Ovary (tissue), 9 donors: ENCODE data around the gene ANP32B. TPM values are rescaled to one million over a fixed set of nuclear protein-coding genes. Genes with fewer than 3 reads are reported as not detected.

Experiments
- DNase-seq, 5 donors: peaks; one replicate each; pipeline ENCODE4 v3.0.0-alpha.2; 2019 to 2020
- H3K27ac ChIP-seq, 2 donors: fragments of 200-600 bp; one replicate each; pipeline versions ENCODE4 v1.5.1 to v1.8.0; 2019 to 2022
- H3K27me3 ChIP-seq: fragments of 200-600 bp; one replicate; pipeline ENCODE4 v1.8.0; 2022
- H3K36me3 ChIP-seq: fragments of 200-600 bp; sonication (generic); one replicate; pipeline ENCODE4 v1.5.1; 2019
- H3K4me1 ChIP-seq: one replicate; pipeline ENCODE4 v1.8.1; 2013; ENCODE audit warnings: mild to moderate bottlenecking, moderate library complexity; ENCODE audit not compliant: insufficient read depth
- H3K4me3 ChIP-seq: fragments of 200-600 bp; sonication (generic); one replicate; pipeline ENCODE4 v1.5.1; 2017
- H3K9me3 ChIP-seq, 2 donors: fragments of 200-600 bp in 1 of 2; sonication (generic) in 1 of 2; one replicate each; pipeline versions ENCODE4 v1.5.1 to v1.8.1; 2013 to 2019; ENCODE audit warnings: mild to moderate bottlenecking in 1 of 2, moderate library complexity in 1 of 2
- EP300 ChIP-seq: sonication (generic); formaldehyde crosslinking; IDR thresholded peaks from one replicate; pipeline ENCODE4 v1.6.1; 2017; ENCODE audit warnings: antibody characterized with exemption
- POLR2A ChIP-seq: fragments of 450-650 bp; IDR thresholded peaks from one replicate; pipeline ENCODE4 v1.6.1; 2017; ENCODE audit warnings: antibody characterized with exemption, mild to moderate bottlenecking, moderate library complexity
- WGBS, 3 donors: extraction: QIAGEN DNeasy Blood & Tissue Kit in 1 of 3; methylation state at CpG; one replicate each; pipeline versions ENCODE4 v1.1.5 to v1.1.7; 2013 to 2017; 5-methylcytosine and 5-hydroxymethylcytosine counted together
- intact Hi-C, 4 donors: fragments of 100-400 bp; cut with DNase I; formaldehyde crosslinking; loops; one replicate each; pipeline versions ENCODE4 v1.11.0 to v1.15.1; 2022 to 2023
- polyA plus RNA-seq, 2 donors: library from polyadenylated mRNA; stranded (reverse); fragments of 200-250 nt in 1 of 2; fragments of 350-450 nt in 1 of 2; fragmentation: Illumina TruSeq in 1 of 2; extraction: RNeasy Lipid Tissue Mini Kit (QIAGEN cat#74804) in 1 of 2; gene quantifications; one replicate each; pipeline ENCODE4 v1.2.3, GENCODE V29; 2013 to 2014
- total RNA-seq, 7 donors: library from RNA; depleted of rRNA in 2 of 7; stranded (reverse); fragments of >200 nt in 2 of 7; fragmentation: NEBNext Ultra II Directional in 3 of 7; extraction: Animal tissue kit (Norgen Biotek cat#: 25700) in 3 of 7; gene quantifications; one replicate each; pipeline versions ENCODE4 v1.1.0 to v1.2.4, GENCODE V29; 2016 to 2023
- TF ChIP-seq, protein P1 (sequence below), 3 donors: fragments of 450-650 bp in 2 of 3; fragments of 200-600 bp in 1 of 3; IDR thresholded peaks; one replicate each; pipeline versions ENCODE4 v1.5.1 to v1.8.0; 2016 to 2022; ENCODE audit warnings: antibody characterized with exemption in 3 of 3, mild to moderate bottlenecking in 1 of 3
- donor health status: DM: no; HTN: no; CAD: no; lungs with moderate emphysema.
- donor health status: DM: no; HTN: no; CAD: no.
- donor health status: Bipolar disorder and iron deficiency.
- donor health status: DM: yes; HTN: yes; CAD: no.
- donor health status: DM: no; HTN: no; CAD: no.
- donor health status: DM: yes; HTN: yes; CAD: no.

The ANP32B gene
- total and polyA plus RNA-seq, 9 donors: 41.4 to 302 (median 153) TPM

DNA sequence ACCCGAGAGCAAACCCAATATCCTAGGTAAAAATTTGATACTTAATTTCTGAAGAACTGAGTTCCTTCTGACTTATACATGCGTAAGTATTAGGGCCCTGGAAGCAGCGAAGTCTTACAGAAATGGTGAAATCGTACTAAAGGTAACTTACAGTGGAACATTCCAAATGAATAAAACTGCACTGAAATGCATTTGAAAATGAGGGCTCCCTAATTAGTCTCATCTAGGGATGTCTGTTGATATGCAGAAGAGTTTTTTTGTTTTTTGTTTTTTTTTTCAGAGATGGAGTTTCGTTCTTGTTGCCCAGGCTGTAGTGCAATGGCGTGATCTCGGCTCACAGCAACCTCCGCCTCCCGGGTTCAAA lies 63.0 kb downstream of the ANP32B start:
- Histone ChIP-seq H3K36me3 (no peaks in the 10 kb centered on the region), H3K9me3 (no peaks in the 10 kb centered on the region), H3K4me3 (no peak overlapping the region), H3K27me3 (no peaks in the 10 kb centered on the region), H3K4me1 (no peaks in the 10 kb centered on the region), H3K27ac (no peak overlapping the region)
- no peak for DNase-seq
- intact Hi-C loops: no loop called here
- 92 to 95% (median 92%) methylated on average over 9 of the region's 9 CpGs for WGBS, 3 donors
- TF ChIP-seq POLR2A: no peak
- TF ChIP-seq, protein P1, sequence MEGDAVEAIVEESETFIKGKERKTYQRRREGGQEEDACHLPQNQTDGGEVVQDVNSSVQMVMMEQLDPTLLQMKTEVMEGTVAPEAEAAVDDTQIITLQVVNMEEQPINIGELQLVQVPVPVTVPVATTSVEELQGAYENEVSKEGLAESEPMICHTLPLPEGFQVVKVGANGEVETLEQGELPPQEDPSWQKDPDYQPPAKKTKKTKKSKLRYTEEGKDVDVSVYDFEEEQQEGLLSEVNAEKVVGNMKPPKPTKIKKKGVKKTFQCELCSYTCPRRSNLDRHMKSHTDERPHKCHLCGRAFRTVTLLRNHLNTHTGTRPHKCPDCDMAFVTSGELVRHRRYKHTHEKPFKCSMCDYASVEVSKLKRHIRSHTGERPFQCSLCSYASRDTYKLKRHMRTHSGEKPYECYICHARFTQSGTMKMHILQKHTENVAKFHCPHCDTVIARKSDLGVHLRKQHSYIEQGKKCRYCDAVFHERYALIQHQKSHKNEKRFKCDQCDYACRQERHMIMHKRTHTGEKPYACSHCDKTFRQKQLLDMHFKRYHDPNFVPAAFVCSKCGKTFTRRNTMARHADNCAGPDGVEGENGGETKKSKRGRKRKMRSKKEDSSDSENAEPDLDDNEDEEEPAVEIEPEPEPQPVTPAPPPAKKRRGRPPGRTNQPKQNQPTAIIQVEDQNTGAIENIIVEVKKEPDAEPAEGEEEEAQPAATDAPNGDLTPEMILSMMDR (IDR thresholded peaks at IDR 0.05): no peak
- TF ChIP-seq EP300: no peak

GRCh38 chr9:98047002-98047401 lies 63.9 kb downstream of the ANP32B start:
- Histone ChIP-seq H3K4me1 (no peaks in the 10 kb centered on the region), H3K27me3 (no peaks in the 10 kb centered on the region), H3K4me3 (no peak overlapping the region), H3K9me3 (no peaks in the 10 kb centered on the region), H3K36me3 (no peaks in the 10 kb centered on the region), H3K27ac (no peak overlapping the region)
- WGBS, 3 donors: 79 to 84% (median 82%) methylated on average over 5 of the region's 5 CpGs
- no peak for DNase-seq
- intact Hi-C loops: no loop called here
- no peak for TF ChIP-seq EP300
- TF ChIP-seq POLR2A: no peak
- TF ChIP-seq, protein P1 (IDR thresholded peaks at IDR 0.05): no peak

GRCh38 chr9:98049288-98050072 lies 66.3 kb downstream of the ANP32B start:
- TF ChIP-seq EP300: no peak
- no peak for TF ChIP-seq POLR2A
- TF ChIP-seq, protein P1 (IDR thresholded peaks at IDR 0.05): no peak
- intact Hi-C loops: loop anchor here in 1 of 4 donors (10.0 kb wide), 1 partner anchor 345 kb away; no protein-coding TSS in a partner anchor
- no peak for DNase-seq
- WGBS, 3 donors: 68 to 81% (median 76%) methylated on average over 1 of the region's 1 CpG
- H3K36me3 ChIP-seq: no peaks in the 10 kb centered on the region
- H3K27me3 ChIP-seq: no peaks in the 10 kb centered on the region
- no peaks in the 10 kb centered on the region for H3K9me3 ChIP-seq
- no peak overlapping the region for H3K27ac ChIP-seq
- H3K4me3 ChIP-seq: no peak overlapping the region
- H3K4me1 ChIP-seq: no peaks in the 10 kb centered on the region

DNA sequence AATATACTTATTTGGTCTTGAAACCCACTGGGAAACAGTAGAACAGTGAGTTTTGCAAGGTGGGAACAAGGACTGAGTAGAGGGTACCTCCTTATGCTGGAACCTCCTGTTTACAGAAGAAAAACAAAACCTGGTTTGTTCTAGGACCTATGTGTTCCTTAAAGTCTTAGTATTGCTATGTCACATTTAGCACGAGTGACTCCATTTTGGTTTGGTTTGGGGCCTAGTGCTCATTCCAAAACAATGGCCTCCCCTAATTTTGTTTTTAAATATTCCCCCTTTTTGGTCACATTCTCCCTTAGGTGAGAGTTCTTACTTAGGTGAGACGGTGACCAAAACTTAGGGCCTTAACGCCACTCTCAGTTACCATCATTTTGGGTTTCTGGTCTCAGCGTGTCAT lies 67.2 kb downstream of the ANP32B start:
- Histone ChIP-seq H3K4me3 (no peak overlapping the region), H3K4me1 (no peaks in the 10 kb centered on the region), H3K27ac (no peak overlapping the region), H3K9me3 (no peaks in the 10 kb centered on the region), H3K27me3 (no peaks in the 10 kb centered on the region), H3K36me3 (no peaks in the 10 kb centered on the region)
- no peak for DNase-seq
- intact Hi-C loops: loop anchor here in 1 of 4 donors (10.0 kb wide), 1 partner anchor 346 kb away; no protein-coding TSS in a partner anchor
- TF ChIP-seq, protein P1 (IDR thresholded peaks at IDR 0.05): no peak
- TF ChIP-seq EP300 (no peak), POLR2A (no peak)
- WGBS, 3 donors: 90 to 97% (median 94%) methylated on average over 4 of the region's 4 CpGs
